BE2C (cell line): Measurements from ENCODE around the gene ENPP7.

Experiments
- DNase-seq: peaks from one replicate; pipeline ENCODE4 v3.0.0-alpha.2; 2020
- H3K27me3 ChIP-seq: fragments of 250-450 bp; sonication (Bioruptor Pico); 2 replicates; pipeline ENCODE4 v1.5.1; 2020; ENCODE audit warnings: mild to moderate bottlenecking
- H3K36me3 ChIP-seq: fragments of 250-450 bp; sonication (Bioruptor Pico); 2 replicates; pipeline ENCODE4 v1.5.1; 2020; ENCODE audit warnings: mild to moderate bottlenecking
- H3K4me1 ChIP-seq: fragments of 250-450 bp; sonication (Bioruptor Pico); 2 replicates; pipeline ENCODE4 v1.5.1; 2020
- H3K4me3 ChIP-seq: 2 replicates; pipeline ENCODE4 v1.5.1; 2011; ENCODE audit warnings: low read depth, low read length
- H3K9me3 ChIP-seq: fragments of 250-450 bp; sonication (Bioruptor Pico); 2 replicates; pipeline ENCODE4 v1.5.1; 2020
- CTCF ChIP-seq: IDR thresholded peaks from 2 replicates; pipeline ENCODE4 v1.5.1; 2012; ENCODE audit warnings: mild to moderate bottlenecking, low read depth, low read length

Gene ENPP7

GRCh38 chr17:79700592-79700991 lies 30.2 kb upstream of the ENPP7 start:
- H3K27me3 ChIP-seq: no peaks in the 10 kb centered on the region; the same call in 1 of the 2 replicates
- no peak for TF ChIP-seq CTCF
- no peaks in the 10 kb centered on the region for H3K4me1 ChIP-seq

DNA sequence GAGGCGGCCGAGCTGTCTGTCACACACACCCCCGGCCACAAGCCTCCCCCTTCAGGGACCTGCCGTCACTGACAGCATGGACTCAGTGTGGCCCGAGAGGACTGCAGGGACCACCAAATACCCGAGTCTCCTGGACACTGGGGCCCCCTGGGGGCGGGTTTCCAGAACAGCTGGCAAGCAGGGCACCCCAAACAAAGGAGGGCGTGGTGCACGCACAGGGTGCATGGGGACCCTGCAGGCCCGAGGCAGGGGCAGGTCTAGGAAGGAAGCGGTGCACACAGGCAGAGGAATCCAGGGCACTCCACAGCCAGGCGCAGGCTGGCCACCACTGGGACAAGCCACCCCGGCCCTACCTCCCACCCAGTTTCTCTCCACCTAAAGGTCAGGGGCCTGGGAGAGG lies 28.7 kb upstream of the ENPP7 start:
- peak; percentile 12; the same call in 1 of the 2 replicates for TF ChIP-seq CTCF
- Histone ChIP-seq H3K9me3 (no peaks in the 10 kb centered on the region), H3K27me3 (no peaks in the 10 kb centered on the region; the same call in 1 of the 2 replicates), H3K4me1 (no peaks in the 10 kb centered on the region), H3K4me3 (no peak overlapping the region), H3K36me3 (no peaks in the 10 kb centered on the region)
- no peak for DNase-seq

More at GRCh38 chr17:79700592-79700991, 30.2 kb upstream of the ENPP7 start:
- H3K9me3 ChIP-seq: no peaks in the 10 kb centered on the region
- H3K36me3 ChIP-seq: no peaks in the 10 kb centered on the region
- no peak overlapping the region for H3K4me3 ChIP-seq
- no peak for DNase-seq

- TF ChIP-seq CTCF: no peak
- no peak for DNase-seq
- no peaks in the 10 kb centered on the region for H3K4me1 ChIP-seq
- H3K36me3 ChIP-seq: no peaks in the 10 kb centered on the region
- no peaks in the 10 kb centered on the region; the same call in 1 of the 2 replicates for H3K27me3 ChIP-seq
- no peak overlapping the region for H3K4me3 ChIP-seq
- H3K9me3 ChIP-seq: no peaks in the 10 kb centered on the region
These were observed 28.1 kb upstream of the ENPP7 start for GRCh38 chr17:79702550-79703236.

GRCh38 chr17:79704691-79705090 lies 26.1 kb upstream of the ENPP7 start:
- Histone ChIP-seq H3K27me3 (no peaks in the 10 kb centered on the region; the same call in 1 of the 2 replicates), H3K9me3 (no peaks in the 10 kb centered on the region), H3K36me3 (no peaks in the 10 kb centered on the region), H3K4me1 (no peaks in the 10 kb centered on the region), H3K4me3 (no peak overlapping the region)
- no peak for TF ChIP-seq CTCF
- DNase-seq: no peak

- no peaks in the 10 kb centered on the region for H3K9me3 ChIP-seq
- no peak overlapping the region for H3K4me3 ChIP-seq
- no peaks in the 10 kb centered on the region for H3K4me1 ChIP-seq
- H3K36me3 ChIP-seq: no peaks in the 10 kb centered on the region
- DNase-seq: no peak
- H3K27me3 ChIP-seq: no peaks in the 10 kb centered on the region; the same call in 1 of the 2 replicates
- TF ChIP-seq CTCF: no peak
These were observed 25.1 kb upstream of the ENPP7 start for GRCh38 chr17:79705674-79706073.

DNA sequence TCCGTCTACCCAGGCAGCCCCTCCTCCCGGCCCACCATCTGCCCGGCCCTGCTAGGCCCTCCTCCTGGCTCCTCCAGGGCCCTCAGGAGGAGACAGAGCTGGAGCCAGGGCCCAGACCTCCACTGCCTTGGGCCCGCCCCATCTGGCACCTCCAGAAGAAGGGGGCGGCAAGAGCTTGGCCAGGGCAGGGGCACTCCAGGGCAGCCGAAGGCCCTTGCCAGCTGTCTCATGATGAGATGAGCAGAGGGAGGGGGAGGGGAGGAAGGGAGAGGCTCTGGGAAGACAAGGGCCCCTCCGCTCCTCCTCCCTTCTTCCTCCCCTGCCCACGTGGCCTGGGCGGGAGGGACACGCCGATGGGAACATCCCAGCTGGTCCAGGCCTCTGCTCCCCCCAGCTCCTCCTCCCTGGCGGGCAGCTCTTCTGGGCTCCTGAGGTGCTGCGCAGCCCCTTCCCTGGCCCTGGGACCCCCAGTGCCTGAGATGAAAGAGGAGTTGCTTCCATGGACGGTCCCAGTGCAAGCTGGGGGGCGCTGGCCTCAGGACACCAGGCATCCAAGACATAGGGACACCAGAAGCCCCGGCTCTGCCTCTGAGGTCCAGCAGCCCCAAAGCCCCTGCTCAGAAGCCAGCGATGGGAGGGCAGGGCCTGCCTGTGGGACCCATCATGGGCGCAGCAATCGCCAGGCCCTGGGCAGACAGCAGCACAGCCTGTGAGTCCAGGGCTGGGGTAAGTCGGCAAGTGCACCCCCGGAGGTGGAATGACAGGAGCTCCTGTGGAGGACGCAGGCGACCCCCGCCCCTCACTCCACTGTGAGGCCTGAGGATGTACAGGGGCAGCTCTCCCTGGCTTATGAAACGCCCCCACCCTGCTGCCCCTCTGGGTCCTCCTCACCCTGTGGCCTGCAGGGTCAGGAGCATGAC lies 23.6 kb upstream of the ENPP7 start:
- no peak for DNase-seq
- no peaks in the 10 kb centered on the region for H3K36me3 ChIP-seq
- H3K9me3 ChIP-seq: no peaks in the 10 kb centered on the region
- H3K27me3 ChIP-seq: no peaks in the 10 kb centered on the region; the same call in 1 of the 2 replicates
- H3K4me3 ChIP-seq: no peak overlapping the region
- H3K4me1 ChIP-seq: no peaks in the 10 kb centered on the region
- TF ChIP-seq CTCF: no peak
